KMS-11 (cell line): Measurements from ENCODE around the gene FBXL4.

Source experiments
- H2AFZ ChIP-seq: fragments of 200-600 bp; sonication (generic); 2 replicates; pipeline ENCODE4 v1.6.1; 2016; ENCODE audit warnings: antibody characterized with exemption, mixed run types, low read depth
- H3K27ac ChIP-seq: fragments of 200-600 bp; sonication (generic); 2 replicates; pipeline ENCODE4 v1.6.1; 2016; ENCODE audit warnings: mild to moderate bottlenecking, mixed run types
- H3K27me3 ChIP-seq: fragments of 200-600 bp; sonication (generic); 2 replicates; pipeline ENCODE4 v1.6.1; 2017; ENCODE audit warnings: mild to moderate bottlenecking, low read depth, mixed run types, moderate library complexity; ENCODE audit not compliant: insufficient read depth
- H3K36me3 ChIP-seq: fragments of 200-600 bp; sonication (generic); 2 replicates; pipeline ENCODE4 v1.6.1; 2017; ENCODE audit warnings: mild to moderate bottlenecking, mixed run types; ENCODE audit not compliant: insufficient read depth
- H3K4me1 ChIP-seq: fragments of 200-600 bp; sonication (generic); 2 replicates; pipeline ENCODE4 v1.6.1; 2016; ENCODE audit warnings: mild to moderate bottlenecking, low read depth, mixed run types; ENCODE audit not compliant: poor library complexity, severe bottlenecking
- H3K4me2 ChIP-seq: fragments of 200-600 bp; sonication (generic); 2 replicates; pipeline ENCODE4 v1.7.0; 2016; ENCODE audit warnings: mild to moderate bottlenecking, mixed run types
- H3K4me3 ChIP-seq: fragments of 200-600 bp; sonication (generic); IDR thresholded peaks from 2 replicates; pipeline ENCODE4 v1.6.1; 2017; ENCODE audit warnings: low read depth, low read length, mixed read lengths; ENCODE audit not compliant: insufficient read depth
- H3K79me2 ChIP-seq: fragments of 200-600 bp; sonication (generic); 2 replicates; pipeline ENCODE4 v1.6.1; 2016; ENCODE audit warnings: low read depth, mixed run types; ENCODE audit not compliant: insufficient read depth
- H3K9ac ChIP-seq: fragments of 200-600 bp; sonication (generic); 2 replicates; pipeline ENCODE4 v1.6.1; 2016; ENCODE audit warnings: mild to moderate bottlenecking, mixed run types
- H4K20me1 ChIP-seq: fragments of 200-600 bp; sonication (generic); 2 replicates; pipeline ENCODE4 v1.6.1; 2016; ENCODE audit warnings: mild to moderate bottlenecking, mixed run types; ENCODE audit not compliant: insufficient read depth
- CTCF ChIP-seq: fragments of 200-600 bp; sonication (generic); conservative IDR thresholded peaks from 2 replicates; pipeline ENCODE4 v1.6.1; 2017; ENCODE audit warnings: low read depth, mild to moderate bottlenecking, antibody characterized with exemption, low read length, moderate library complexity, mixed read lengths

The FBXL4 gene

GRCh38 chr6:98828211-98828788 is 119.4 kb downstream of the FBXL4 start:
- H3K4me1 ChIP-seq = no peaks in the 10 kb centered on the region
- H3K36me3 ChIP-seq = no peaks in the 10 kb centered on the region
- no peak overlapping the region for H3K27ac ChIP-seq
- H4K20me1 ChIP-seq = no peaks in the 10 kb centered on the region
- TF ChIP-seq CTCF = no peak
- H3K27me3 ChIP-seq = no peaks in the 10 kb centered on the region
- H3K79me2 ChIP-seq = no peaks in the 10 kb centered on the region
- no peak overlapping the region for H3K4me2 ChIP-seq
- no peak overlapping the region for H3K4me3 ChIP-seq
- H2AFZ ChIP-seq = no peak overlapping the region
- no peak overlapping the region for H3K9ac ChIP-seq

- Histone ChIP-seq H3K79me2 (no peaks in the 10 kb centered on the region), H4K20me1 (no peaks in the 10 kb centered on the region)
- no peak for TF ChIP-seq CTCF
Observed at GRCh38 chr6:98827295-98828159, 120.2 kb downstream of the FBXL4 start.

GRCh38 chr6:98825600-98826230 is 122.0 kb downstream of the FBXL4 start:
- Histone ChIP-seq H2AFZ (no peak overlapping the region), H4K20me1 (no peaks in the 10 kb centered on the region), H3K36me3 (no peaks in the 10 kb centered on the region), H3K27ac (no peak overlapping the region), H3K4me1 (no peaks in the 10 kb centered on the region), H3K4me2 (no peak overlapping the region), H3K9ac (no peak overlapping the region), H3K27me3 (no peaks in the 10 kb centered on the region), H3K4me3 (no peak overlapping the region), H3K79me2 (no peaks in the 10 kb centered on the region)
- TF ChIP-seq CTCF = no peak

More at GRCh38 chr6:98827295-98828159, 120.2 kb downstream of the FBXL4 start:
- H3K4me3 ChIP-seq = no peak overlapping the region
- no peaks in the 10 kb centered on the region for H3K4me1 ChIP-seq
- H3K9ac ChIP-seq = no peak overlapping the region
- no peak overlapping the region for H3K27ac ChIP-seq
- H3K36me3 ChIP-seq = no peaks in the 10 kb centered on the region
- no peak overlapping the region for H2AFZ ChIP-seq
- no peaks in the 10 kb centered on the region for H3K27me3 ChIP-seq
- H3K4me2 ChIP-seq = no peak overlapping the region

- no peaks in the 10 kb centered on the region for H3K4me1 ChIP-seq
- no peak for TF ChIP-seq CTCF
- H3K9ac ChIP-seq = no peak overlapping the region
- no peak overlapping the region for H3K27ac ChIP-seq
- H3K79me2 ChIP-seq = no peaks in the 10 kb centered on the region
- H4K20me1 ChIP-seq = no peaks in the 10 kb centered on the region
- H3K4me3 ChIP-seq = no peak overlapping the region
- no peaks in the 10 kb centered on the region for H3K27me3 ChIP-seq
- H3K36me3 ChIP-seq = no peaks in the 10 kb centered on the region
- H2AFZ ChIP-seq = no peak overlapping the region
- no peak overlapping the region for H3K4me2 ChIP-seq
Observed at GRCh38 chr6:98824902-98825599, 122.7 kb downstream of the FBXL4 start.
